ENCODE results near the gene ERP44.

The ERP44 gene

DNA sequence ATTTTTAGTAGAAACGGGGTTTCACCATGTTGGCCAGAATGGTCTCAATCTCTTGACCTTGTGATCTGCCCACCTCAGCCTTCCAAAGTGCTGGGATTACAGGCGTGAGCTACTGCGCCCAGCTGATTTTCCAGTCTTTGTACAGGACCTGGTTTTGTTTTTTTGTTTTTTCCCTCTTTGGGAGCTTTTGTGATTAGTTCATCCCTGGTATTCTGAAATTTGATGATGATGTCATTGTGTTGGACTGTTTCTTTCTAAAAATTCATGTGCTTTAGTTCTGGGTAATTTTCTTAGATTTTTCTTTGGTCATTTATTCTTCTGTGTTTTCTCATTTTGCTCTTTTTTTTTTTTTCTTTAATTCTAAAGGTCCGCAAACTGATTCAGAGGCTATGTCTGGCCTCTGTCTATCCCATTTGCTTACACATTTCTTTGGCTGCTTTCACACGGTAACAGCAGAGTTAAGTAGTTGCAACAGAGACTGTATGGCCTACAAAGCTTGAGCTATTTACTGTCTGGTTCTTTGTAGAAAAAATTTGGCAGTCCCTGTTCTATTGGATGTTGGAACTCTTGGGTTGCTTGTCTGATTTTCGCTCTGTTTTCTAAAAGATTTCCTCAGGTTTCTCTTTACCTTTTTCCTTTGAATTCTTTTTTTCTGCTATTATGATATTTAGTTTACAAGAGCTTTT lies 167.5 kb downstream of the ERP44 start:
- no peaks in the 10 kb centered on the region for H4K20me1 ChIP-seq (ENCODE audit: insufficient read depth)
- no peak overlapping the region for H3K4me2 ChIP-seq
- H3K4me1 ChIP-seq (ENCODE audit: low read depth, poor library complexity, severe bottlenecking): no peaks in the 10 kb centered on the region
- TF ChIP-seq, protein P1, sequence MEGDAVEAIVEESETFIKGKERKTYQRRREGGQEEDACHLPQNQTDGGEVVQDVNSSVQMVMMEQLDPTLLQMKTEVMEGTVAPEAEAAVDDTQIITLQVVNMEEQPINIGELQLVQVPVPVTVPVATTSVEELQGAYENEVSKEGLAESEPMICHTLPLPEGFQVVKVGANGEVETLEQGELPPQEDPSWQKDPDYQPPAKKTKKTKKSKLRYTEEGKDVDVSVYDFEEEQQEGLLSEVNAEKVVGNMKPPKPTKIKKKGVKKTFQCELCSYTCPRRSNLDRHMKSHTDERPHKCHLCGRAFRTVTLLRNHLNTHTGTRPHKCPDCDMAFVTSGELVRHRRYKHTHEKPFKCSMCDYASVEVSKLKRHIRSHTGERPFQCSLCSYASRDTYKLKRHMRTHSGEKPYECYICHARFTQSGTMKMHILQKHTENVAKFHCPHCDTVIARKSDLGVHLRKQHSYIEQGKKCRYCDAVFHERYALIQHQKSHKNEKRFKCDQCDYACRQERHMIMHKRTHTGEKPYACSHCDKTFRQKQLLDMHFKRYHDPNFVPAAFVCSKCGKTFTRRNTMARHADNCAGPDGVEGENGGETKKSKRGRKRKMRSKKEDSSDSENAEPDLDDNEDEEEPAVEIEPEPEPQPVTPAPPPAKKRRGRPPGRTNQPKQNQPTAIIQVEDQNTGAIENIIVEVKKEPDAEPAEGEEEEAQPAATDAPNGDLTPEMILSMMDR (conservative IDR thresholded peaks at IDR 0.05; ENCODE audit: low read depth, low read length): no peak
- H3K9ac ChIP-seq: no peak overlapping the region
- no peaks in the 10 kb centered on the region for H3K36me3 ChIP-seq (ENCODE audit: insufficient read depth)
- H3K27me3 ChIP-seq (ENCODE audit: insufficient read depth, low read depth): no peaks in the 10 kb centered on the region
- H3K79me2 ChIP-seq (ENCODE audit: insufficient read depth, low read depth): no peaks in the 10 kb centered on the region
- H3K27ac ChIP-seq: no peak overlapping the region
- H2AFZ ChIP-seq (ENCODE audit: low read depth): no peak overlapping the region
- H3K4me3 ChIP-seq (IDR thresholded peaks at IDR 0.05; ENCODE audit: insufficient read depth, low read depth, low read length): no peak overlapping the region

DNA sequence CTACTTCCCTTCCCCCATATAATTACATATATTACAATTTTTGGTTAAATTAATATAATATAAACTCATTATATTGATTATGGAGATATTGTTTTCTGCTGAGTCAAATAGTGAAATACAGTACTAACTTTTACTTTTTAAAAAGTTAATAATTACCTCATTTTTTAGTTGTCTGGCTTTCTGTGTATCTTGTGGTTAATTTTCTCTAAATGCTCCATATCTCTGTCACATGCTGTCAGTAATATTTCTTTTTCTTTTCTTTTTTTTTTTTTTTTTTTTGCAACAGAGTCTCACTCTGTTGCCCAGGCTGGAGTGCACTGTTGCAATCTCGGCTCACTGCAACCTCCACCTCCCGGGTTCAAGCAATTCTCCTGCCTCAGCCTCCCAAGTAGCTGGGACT lies 169.1 kb downstream of the ERP44 start:
- Histone ChIP-seq H3K36me3 (ENCODE audit: insufficient read depth) (no peaks in the 10 kb centered on the region), H4K20me1 (ENCODE audit: insufficient read depth) (no peaks in the 10 kb centered on the region), H3K27me3 (ENCODE audit: insufficient read depth, low read depth) (no peaks in the 10 kb centered on the region), H3K4me1 (ENCODE audit: low read depth, poor library complexity, severe bottlenecking) (no peaks in the 10 kb centered on the region), H2AFZ (ENCODE audit: low read depth) (no peak overlapping the region), H3K4me2 (no peak overlapping the region), H3K79me2 (ENCODE audit: insufficient read depth, low read depth) (no peaks in the 10 kb centered on the region), H3K4me3 (IDR thresholded peaks at IDR 0.05; ENCODE audit: insufficient read depth, low read depth, low read length) (no peak overlapping the region), H3K27ac (no peak overlapping the region), H3K9ac (no peak overlapping the region)
- TF ChIP-seq, protein P1 (conservative IDR thresholded peaks at IDR 0.05; ENCODE audit: low read depth, low read length): no peak
